Gastrocnemius medialis (tissue), 4 donors: ENCODE data around the gene ATP13A5.

Experiments used
- POLR2A ChIP-seq, 2 donors: fragments of 450-650 bp; IDR thresholded peaks; one replicate each; pipeline ENCODE4 v1.6.1; 2017; ENCODE audit warnings: antibody characterized with exemption in 2 of 2, mild to moderate bottlenecking in 2 of 2, moderate library complexity in 2 of 2
- TF ChIP-seq, protein P1 (sequence below), 5 experiments: fragments of 450-650 bp in 3 of 5; fragments of 200-600 bp in 2 of 5; sonication (generic) in 2 of 5; IDR thresholded peaks in 4 of 5; conservative IDR thresholded peaks in 1 of 5; 1 replicate in 4 of 5; 2 replicates in 1 of 5; pipeline ENCODE4 v1.5.1; 2016 to 2019; ENCODE audit warnings: antibody characterized with exemption in 5 of 5, mild to moderate bottlenecking in 3 of 5, moderate library complexity in 3 of 5

- TF ChIP-seq, protein P1, sequence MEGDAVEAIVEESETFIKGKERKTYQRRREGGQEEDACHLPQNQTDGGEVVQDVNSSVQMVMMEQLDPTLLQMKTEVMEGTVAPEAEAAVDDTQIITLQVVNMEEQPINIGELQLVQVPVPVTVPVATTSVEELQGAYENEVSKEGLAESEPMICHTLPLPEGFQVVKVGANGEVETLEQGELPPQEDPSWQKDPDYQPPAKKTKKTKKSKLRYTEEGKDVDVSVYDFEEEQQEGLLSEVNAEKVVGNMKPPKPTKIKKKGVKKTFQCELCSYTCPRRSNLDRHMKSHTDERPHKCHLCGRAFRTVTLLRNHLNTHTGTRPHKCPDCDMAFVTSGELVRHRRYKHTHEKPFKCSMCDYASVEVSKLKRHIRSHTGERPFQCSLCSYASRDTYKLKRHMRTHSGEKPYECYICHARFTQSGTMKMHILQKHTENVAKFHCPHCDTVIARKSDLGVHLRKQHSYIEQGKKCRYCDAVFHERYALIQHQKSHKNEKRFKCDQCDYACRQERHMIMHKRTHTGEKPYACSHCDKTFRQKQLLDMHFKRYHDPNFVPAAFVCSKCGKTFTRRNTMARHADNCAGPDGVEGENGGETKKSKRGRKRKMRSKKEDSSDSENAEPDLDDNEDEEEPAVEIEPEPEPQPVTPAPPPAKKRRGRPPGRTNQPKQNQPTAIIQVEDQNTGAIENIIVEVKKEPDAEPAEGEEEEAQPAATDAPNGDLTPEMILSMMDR (IDR thresholded peaks at IDR 0.05 in 4 of 5, conservative IDR thresholded peaks at IDR 0.05 in 1 of 5), result no peak
- no peak for TF ChIP-seq POLR2A (IDR thresholded peaks at IDR 0.05)
These were observed 108.1 kb downstream of the ATP13A5 start for GRCh38 chr3:193270451-193270850.
